GM21717 (cell line): ENCODE measurements around the gene SLC16A13.
"Not testable (repeated sequence)": the region's sequence is repeated elsewhere in the genome, so short reads cannot be mapped to it uniquely, and the experiment has no call there.

Experiments used
- ATAC-seq: cut with Tn5 transposase; IDR thresholded peaks from one replicate; pipeline ENCODE4 v1.9.1; 2021; ENCODE audit warnings: mild to moderate bottlenecking, moderate library complexity; ENCODE audit not compliant: unreplicated experiment

Gene SLC16A13, protein sequence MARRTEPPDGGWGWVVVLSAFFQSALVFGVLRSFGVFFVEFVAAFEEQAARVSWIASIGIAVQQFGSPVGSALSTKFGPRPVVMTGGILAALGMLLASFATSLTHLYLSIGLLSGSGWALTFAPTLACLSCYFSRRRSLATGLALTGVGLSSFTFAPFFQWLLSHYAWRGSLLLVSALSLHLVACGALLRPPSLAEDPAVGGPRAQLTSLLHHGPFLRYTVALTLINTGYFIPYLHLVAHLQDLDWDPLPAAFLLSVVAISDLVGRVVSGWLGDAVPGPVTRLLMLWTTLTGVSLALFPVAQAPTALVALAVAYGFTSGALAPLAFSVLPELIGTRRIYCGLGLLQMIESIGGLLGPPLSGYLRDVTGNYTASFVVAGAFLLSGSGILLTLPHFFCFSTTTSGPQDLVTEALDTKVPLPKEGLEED

DNA sequence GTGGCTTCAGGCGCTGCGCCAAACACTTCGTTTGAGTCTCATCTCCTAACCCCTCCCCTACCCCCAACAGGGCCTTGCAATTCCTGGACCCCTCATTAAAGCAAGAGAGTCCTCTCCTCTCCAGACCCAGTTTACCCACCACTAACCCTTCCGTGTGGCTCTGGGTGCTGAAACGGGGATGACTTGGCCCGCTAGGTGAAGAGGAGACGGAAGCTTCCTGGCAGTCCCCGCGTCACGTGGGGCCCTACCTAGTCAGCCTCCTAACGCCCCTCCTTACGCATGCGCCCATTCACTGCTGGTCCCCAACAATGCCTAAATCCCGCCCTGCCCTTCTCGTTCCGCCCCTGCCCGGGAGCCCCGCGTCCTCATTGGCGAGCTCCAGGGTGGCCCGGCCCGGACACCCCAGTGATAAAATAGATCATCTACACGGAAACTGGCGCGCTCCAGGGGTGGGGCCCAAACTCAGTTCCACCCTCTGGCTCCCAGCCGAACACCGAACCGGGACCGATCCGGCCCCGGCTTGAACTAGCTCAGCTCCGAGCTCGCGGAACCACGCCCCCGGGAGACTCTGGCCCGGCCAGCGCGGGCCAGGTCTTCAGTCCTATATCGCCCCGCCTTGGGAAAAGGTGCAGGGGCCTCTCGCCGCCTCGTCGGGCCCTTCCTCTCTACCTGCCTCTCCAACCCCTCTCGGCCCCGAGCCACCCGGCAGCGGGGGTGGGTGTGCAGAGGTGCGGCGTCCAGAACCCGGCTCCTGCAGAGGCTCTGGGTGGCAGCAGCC, at the start of gene SLC16A13:
TSS of gene SLC16A13 (plus strand) at position 425 of the 778 bp plus-strand sequence. CDS start 368 bp downstream, outside the sequence.
- peak; percentile 83 for ATAC-seq

DNA sequence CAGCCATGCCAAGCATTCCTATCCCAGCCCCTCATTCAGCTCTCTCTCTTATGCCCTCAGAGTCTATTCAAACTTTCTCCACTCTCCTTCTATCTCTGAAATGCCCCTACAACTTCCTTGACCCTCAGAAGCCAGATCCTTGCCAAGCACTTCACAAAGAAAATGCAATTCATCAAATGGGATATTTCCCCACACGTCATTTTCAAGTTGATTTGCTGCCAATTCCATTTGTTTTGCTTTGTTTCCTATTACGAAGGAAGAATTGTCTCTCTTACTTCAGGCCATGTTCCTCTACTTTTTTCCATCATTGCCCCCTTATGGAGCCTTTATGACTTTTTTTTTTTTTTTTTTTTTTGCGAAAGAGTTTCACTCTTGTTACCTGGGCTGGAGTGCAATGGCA, 49.1 kb upstream of the SLC16A13 start:
- ATAC-seq = no peak

DNA sequence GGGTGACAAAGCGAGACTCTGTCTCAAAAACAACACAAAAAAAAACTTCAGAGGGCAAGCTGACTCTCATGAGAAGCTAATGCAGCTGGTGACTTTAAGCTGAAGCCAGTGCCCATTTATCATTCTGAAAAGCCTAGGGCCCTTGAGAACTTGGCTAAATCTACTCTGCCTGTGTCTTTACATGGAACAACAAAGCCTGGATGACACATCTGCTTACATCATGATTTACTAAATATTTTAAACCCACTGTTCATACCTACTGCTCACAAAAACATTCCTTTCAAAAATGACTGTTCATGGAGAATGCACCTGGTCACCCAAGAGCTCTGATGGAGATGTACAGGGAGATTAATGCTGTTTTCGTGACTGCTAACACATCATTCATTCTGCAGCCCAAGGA, 46.0 kb upstream of the SLC16A13 start:
- no peak for ATAC-seq

DNA sequence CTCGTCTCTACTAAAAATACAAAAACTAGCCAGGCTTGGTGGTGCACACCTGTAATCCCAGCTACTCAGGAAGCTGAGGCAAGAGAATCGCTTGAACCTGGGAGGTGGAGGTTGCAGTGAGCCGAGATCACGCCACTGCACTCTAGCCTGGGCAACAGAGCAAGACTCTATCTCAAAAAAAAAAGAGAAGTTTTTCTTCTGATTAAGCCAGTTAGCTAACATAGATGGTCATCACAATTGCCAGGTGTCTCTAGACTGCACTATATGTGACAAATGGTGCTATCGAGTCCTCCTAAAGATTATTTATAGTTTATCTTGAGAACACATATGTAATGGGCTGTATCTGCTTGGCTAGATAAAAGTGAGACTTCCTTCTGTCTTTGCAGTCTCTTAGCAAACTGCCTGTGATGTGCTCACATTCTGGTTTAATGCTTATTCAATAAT, 42.2 kb upstream of the SLC16A13 start:
- not testable (repeated sequence) for ATAC-seq

DNA sequence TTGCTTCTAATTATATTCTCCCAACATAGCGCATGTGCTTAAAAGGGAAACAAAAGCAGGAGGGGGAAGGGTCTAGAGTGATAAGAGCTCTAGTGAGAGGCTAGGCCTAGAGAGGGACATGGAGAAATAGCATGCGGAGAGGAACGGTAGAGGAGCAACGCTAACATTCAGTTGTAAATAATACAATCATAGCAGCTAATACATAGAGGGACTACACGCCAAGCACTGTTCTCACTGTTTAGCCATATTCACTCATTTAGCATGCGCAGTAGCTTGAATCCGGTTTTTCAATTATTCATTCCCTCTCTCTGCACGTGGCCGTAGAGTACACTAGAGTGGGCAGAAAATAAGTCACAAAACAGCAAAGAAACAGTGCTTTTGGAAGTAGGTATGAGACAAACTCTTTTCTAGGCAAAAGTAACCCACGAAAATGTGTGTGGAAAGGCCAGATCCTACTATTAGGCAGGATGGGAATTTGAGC, 41.7 kb upstream of the SLC16A13 start:
- ATAC-seq = no peak

DNA sequence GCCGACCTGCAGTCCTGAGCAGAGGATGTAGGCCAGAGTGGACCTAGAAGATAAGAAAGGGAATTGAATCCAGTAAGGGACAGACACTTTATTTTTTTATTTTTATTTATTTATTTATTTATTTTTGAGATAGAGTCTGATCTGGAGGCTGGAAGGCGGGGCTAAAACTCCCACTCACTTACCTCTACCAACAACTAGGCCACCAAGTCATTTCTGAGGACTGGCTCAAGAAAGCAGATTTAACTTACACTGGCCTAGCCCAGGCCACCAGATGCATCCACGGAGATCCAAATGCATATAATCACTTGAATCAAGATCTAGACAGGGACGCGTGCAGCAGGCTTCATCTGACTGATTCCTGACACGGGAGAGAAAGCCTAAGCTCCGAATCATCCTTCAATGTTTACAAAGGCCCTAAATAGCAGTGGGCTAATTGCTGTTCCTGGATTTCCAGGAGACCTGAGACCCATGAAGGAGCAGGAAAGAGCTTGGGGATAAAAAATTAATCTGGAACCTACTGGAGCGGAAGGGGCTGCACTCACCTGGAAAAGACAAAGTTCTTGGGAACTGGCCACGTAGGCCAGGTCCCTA, 41.1 kb upstream of the SLC16A13 start:
- ATAC-seq = no peak

DNA sequence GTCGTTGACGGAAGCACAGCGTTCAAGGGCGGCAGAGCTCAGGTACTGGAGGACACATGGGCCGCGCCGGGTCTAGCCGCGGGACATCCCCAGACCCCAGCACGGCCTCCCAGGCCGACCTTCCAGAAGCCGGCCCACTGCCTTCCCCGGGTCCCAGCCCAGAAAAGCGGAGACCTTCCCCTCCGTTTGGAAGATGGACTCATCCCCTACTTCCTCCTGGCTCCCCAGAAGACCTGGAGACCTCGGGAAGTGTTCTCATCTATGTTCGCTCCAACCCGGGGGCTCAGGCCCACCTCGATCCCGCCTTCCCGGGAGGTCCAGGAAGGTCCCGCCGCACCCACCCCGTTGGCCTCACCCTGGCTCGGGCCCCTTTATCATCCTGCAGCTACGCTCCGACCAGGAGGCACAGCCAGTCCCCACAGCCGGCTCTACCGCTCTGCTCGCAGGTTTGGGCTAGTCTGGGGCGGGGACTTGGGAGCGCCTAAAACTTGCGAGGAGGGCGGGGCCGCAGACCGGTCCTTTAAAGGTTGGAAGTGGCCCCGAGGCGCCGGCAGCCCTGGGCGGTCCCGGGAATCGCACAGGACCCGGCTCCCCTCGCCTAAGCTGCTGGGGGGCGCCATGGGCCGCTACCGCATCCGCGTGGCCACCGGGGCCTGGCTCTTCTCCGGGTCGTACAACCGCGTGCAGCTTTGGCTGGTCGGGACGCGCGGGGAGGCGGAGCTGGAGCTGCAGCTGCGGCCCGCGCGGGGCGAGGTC, 40.1 kb upstream of the SLC16A13 start, which contains the start of gene ALOX12:
TSS of gene ALOX12 (plus strand) at position 550 of the 756 bp plus-strand sequence. CDS start at position 619, 69 bp downstream.
- ATAC-seq = no peak

DNA sequence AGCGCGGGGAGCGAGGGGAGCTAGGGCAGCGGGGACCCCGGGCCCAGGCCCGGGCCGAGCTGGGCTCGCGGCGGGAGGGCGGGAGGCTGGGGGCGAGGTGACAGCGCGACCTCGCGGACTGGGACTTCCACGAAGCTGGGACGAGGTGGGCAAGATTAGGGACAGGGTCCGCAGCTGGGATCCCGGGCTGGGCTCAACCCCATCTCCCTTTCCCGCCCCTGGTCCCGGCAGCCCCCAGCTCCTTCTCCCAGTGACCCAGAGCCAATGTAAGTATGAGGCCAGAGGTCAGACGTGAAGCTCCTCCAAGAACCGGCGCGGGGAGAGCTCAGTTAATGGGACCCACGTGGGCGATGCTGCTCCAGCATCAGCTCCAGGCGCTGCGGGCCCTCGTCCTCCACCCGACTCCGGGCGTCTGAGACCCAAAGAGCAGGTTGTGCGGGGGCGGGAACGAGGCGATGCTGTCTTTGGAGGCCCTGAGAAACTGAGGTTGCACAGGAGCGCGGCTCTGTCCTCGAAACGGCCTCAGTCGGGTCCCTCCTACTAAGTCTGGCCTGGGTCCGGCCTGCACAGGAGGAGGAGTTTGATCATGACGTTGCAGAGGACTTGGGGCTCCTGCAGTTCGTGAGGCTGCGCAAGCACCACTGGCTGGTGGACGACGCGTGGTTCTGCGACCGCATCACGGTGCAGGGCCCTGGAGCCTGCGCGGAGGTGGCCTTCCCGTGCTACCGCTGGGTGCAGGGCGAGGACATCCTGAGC, 39.4 kb upstream of the SLC16A13 start:
- ATAC-seq = no peak

DNA sequence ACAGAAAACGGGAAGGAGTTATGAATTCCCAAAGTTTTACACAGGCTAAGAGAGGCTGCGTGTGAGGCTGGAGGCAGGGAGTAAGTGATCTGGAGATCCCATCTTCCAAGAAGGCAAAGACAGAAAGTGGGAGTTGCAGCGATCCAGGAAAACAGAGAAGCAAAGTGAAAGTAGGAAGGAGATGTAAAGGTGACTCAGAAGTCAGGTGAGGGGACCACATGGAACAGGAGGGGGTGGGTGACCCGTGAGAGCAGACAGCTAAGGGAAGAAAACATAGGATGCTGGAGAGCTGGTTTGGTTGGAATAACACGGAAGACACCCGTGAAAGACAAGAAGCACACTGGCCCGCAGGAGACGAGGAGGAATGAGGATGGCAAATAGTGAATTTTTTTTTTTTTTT, 38.6 kb upstream of the SLC16A13 start:
- no peak for ATAC-seq

DNA sequence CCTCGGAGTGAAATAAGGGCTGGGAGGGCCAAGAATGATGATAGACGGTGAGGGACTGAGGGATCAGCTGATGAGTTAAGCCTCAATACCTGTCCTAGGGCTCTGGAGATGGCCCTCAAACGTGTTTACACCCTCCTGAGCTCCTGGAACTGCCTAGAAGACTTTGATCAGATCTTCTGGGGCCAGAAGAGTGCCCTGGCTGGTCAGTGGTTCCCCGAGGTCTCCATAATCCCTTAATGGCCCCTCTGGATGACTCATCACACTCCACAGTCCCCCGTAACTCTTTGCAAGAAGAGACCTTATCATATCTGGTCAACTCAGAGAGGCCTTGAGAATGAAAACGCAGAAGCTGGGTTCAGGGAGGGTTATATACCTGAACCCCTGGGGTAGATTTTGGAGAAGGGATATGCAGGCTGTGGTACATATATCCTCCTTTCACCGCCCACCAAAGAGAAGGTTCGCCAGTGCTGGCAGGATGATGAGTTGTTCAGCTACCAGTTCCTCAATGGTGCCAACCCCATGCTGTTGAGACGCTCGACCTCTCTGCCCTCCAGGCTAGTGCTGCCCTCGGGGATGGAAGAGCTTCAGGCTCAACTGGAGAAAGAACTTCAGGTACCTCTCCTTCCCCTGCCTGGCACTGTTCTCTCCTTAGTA, 36.8 kb upstream of the SLC16A13 start:
- no peak for ATAC-seq

DNA sequence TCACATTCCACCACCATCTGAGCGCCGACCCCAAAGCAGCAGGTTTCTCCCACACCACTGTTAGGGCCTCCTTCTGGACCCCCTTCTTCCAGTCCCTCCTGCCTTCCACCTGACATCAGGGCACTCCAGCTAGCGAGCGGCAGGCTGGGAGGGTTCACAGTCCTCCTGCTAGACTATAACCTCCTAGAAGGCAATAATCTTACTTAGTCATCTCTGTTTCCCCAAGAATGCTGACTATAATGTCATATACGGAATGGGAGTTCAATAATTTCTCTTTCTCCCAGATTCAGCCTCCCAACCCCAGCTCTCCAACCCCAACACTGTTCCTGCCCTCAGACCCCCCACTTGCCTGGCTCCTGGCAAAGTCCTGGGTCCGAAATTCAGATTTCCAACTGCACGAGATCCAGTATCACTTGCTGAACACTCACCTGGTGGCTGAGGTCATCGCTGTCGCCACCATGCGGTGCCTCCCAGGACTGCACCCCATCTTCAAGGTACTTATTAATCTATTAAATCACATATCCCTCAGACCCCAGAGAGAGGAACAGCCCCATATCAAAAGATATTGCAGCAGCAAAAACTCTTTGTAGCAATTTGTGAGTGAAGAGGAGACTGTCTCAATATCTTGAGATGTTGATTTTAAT, 34.4 kb upstream of the SLC16A13 start:
- ATAC-seq = no peak

DNA sequence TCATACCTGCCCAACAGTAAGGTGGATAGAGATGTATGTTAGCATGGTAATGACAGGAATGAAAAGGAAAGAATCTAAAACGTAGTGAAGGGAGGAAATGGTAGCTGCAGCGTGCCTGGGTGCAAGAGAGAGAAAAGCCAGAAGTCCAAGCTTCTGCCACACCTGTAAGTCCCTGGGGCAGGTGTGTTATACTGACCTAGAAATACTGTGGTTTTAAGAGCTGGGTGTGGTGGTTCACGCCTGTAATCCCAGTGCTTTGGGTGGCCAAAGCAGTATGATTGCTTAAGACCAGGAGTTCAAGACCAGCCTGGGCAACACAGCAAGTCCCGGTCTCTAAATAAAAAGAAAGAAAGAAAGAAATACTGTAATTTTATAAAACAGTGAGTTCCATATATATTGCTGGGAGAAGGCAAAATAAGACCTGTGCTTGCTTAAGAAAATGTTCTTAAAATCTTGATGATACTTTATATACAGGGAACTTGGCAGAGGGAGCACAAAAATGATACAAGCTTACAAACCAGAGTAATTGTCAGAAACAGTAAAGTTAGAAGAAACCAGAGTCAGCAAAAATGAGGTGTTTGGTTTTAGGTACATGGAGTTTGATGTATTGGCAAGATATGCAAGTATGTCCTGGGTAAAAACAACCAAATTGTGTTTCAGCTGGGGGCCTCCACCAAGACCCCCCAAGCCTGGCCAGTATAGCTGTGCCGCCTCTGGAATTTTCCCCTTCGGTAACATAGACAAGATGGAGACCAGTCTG, 33.3 kb upstream of the SLC16A13 start:
- ATAC-seq = no peak

DNA sequence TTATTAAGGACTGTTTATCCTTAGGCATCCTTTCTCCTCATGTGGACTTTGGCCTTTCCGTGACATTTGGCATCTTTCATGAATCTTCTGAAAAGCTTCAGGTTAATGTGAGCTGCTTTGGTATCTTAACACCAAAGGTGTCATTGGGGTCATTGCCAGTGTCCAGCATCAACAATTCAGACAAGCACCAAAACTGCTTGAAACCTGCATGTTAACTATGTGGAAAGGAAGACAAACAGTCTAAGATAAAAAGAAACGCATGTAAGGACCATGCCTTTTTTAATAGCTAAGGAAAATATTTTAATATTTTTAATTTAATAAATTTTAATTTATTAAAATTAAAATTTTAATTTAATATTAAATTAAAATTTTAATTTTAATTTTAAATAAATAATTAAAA, 32.1 kb upstream of the SLC16A13 start:
- no peak for ATAC-seq

DNA sequence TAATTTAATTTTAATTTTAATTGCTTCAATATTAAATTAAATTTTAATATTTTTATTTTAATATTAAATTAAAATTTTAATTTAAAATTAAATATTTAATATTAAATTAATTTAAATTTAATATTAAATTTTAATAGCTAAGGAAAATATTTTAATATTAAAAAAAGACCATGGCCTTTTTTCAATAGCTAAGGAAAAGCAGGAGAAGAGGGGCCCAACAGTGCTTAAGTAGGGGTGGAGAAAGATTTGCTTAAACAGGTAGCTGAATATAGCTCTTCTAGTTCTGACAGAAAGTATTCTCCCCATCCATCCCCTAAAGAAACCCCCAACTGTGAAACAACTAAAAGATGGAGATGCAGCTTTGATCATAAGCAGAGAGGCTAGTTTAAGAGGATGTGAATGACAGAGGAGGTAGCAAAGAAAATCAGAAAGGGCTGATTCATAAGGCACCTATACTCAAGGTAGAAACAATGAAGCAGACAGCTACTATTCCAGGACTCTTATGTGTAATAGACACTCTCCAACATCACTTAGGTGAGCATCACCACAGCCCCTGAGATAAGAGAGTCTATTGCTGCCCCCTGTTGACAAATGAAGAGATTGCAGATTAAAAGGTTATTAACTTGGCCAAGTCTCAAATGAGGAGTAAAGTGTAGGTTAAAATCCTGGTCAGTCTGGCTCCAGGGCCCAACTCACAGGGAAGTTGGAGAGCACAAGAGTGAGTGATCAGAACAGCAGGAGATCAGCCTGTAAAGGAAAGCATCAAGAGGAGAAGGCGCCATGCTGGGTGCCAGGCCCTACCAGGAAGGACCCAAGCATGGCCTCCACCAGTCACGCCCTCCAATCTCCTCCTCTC, 31.2 kb upstream of the SLC16A13 start:
- ATAC-seq = peak; percentile 46

DNA sequence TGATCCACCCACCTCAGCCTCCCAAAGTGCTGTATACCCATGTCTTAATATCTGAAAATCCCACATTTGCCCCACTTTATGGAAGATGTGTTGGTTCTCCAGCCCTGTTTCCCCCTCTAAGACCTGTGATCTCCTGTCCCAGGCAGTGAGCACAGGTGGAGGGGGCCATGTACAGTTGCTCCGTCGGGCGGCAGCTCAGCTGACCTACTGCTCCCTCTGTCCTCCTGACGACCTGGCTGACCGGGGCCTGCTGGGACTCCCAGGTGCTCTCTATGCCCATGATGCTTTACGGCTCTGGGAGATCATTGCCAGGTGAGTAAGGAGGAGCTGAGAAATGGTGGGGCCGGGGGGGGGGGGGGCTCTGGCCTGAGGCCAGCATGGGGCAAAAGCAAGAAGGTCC, 30.1 kb upstream of the SLC16A13 start:
- no peak for ATAC-seq

DNA sequence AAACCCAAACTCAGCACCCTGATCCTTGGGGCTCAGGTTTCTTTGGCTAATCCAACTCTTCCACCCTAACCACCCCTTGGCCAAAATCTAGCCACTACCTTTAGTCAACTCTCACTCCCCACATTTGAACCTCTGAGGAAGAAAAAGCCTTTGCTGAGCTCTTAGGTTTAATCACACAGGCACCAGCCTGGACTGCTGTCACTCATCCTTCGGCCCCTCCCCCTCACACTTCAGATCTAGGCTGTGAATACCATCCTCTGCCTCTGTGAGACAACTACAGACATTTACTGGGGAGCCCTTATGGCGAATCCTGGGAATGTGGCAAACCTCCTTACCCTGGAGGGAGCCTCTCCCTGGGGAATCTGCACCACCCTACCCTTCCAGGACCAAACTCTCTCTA, 28.7 kb upstream of the SLC16A13 start:
- no peak for ATAC-seq

DNA sequence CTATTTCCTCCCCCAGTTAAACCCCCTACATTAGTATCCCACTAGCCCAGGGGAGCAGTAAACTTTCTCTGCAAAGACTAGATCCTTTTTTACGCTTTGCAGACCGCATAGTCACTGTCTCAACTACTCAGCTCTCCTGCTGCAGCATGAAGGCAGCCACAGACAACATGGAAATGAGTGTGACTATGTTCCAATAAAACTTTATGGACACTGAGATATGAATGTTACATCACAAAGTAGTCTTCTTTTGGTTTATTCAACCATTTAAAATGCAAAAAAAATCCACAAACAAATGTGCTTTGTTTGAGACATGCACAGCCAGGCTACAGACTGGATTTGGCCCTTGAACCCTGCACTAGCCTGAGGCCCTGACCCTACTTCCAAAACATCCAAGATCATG, 25.3 kb upstream of the SLC16A13 start:
- no peak for ATAC-seq
